PC-9 (cell line): ENCODE results near the gene PDIA6.

ENCODE experiments used
- EZH2 ChIP-seq: fragments of 200-600 bp; sonication (generic); IDR thresholded peaks from 2 replicates; pipeline ENCODE4 v1.8.0; 2017; ENCODE audit warnings: antibody characterized with exemption, low read depth
- TF ChIP-seq, protein P1 (sequence below): fragments of 200-600 bp; sonication (generic); conservative IDR thresholded peaks from 2 replicates; pipeline ENCODE4 v1.6.1; 2017; ENCODE audit warnings: mixed run types, antibody characterized with exemption, mild to moderate bottlenecking, moderate library complexity

GRCh38 chr2:10828346-10828745, 15.8 kb upstream of the PDIA6 start:
- TF ChIP-seq, protein P1, sequence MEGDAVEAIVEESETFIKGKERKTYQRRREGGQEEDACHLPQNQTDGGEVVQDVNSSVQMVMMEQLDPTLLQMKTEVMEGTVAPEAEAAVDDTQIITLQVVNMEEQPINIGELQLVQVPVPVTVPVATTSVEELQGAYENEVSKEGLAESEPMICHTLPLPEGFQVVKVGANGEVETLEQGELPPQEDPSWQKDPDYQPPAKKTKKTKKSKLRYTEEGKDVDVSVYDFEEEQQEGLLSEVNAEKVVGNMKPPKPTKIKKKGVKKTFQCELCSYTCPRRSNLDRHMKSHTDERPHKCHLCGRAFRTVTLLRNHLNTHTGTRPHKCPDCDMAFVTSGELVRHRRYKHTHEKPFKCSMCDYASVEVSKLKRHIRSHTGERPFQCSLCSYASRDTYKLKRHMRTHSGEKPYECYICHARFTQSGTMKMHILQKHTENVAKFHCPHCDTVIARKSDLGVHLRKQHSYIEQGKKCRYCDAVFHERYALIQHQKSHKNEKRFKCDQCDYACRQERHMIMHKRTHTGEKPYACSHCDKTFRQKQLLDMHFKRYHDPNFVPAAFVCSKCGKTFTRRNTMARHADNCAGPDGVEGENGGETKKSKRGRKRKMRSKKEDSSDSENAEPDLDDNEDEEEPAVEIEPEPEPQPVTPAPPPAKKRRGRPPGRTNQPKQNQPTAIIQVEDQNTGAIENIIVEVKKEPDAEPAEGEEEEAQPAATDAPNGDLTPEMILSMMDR = no peak
- no peak for TF ChIP-seq EZH2
